Cardiac muscle cell (in vitro differentiated cells and primary cell): Measurements from ENCODE around the gene CRHR1. TPM values are rescaled to one million over a fixed set of nuclear protein-coding genes. Genes with fewer than 3 reads are reported as not detected.

ENCODE experiments used
- DNase-seq, 2 donors: peaks; one replicate each; pipeline versions ENCODE4 v3.0.0 to v3.0.0-alpha.2; 2010 to 2017; ENCODE audit warnings: low read depth in 1 of 2, low spot score in 1 of 2
- H3K27ac ChIP-seq: fragments of 200-600 bp; sonication (generic); 2 replicates; pipeline ENCODE4 v1.5.1; 2016
- H3K27me3 ChIP-seq: fragments of 200-600 bp; sonication (generic); 2 replicates; pipeline ENCODE4 v1.6.0; 2016; ENCODE audit warnings: control low read depth
- H3K36me3 ChIP-seq: fragments of 200-600 bp; sonication (generic); 2 replicates; pipeline ENCODE4 v1.5.1; 2016; ENCODE audit warnings: control low read depth
- H3K4me1 ChIP-seq: fragments of 200-600 bp; sonication (generic); 2 replicates; pipeline ENCODE4 v1.8.1; 2017; ENCODE audit warnings: low read depth, mild to moderate bottlenecking, mixed run types
- H3K4me3 ChIP-seq: fragments of 200-600 bp; sonication (generic); 2 replicates; pipeline ENCODE4 v1.5.1; 2016; ENCODE audit warnings: mild to moderate bottlenecking
- H3K9me3 ChIP-seq: fragments of 200-600 bp; sonication (generic); 2 replicates; pipeline ENCODE4 v1.5.1; 2017; ENCODE audit warnings: low read depth, mild to moderate bottlenecking, control low read depth
- polyA plus RNA-seq: library from polyadenylated mRNA; unstranded; fragments of >200 nt; fragmentation: Nextera tagmentation; extraction: Ambion mirVana; gene quantifications from 2 replicates; pipeline ENCODE4 v1.2.1, GENCODE V29; 2016
- total RNA-seq: library from RNA; depleted of rRNA; stranded (reverse); fragments of >200 nt; gene quantifications from 2 replicates; pipeline ENCODE4 v1.2.3, GENCODE V29; 2016
- TF ChIP-seq, protein P1 (sequence below): IDR thresholded peaks from 2 replicates; pipeline ENCODE4 v1.5.1; 2012; ENCODE audit warnings: low read depth, mild to moderate bottlenecking, low read length

Gene CRHR1
- total and polyA plus RNA-seq, 2 experiments from 2014 or later, result 0.86 TPM; not detected in 1

DNA sequence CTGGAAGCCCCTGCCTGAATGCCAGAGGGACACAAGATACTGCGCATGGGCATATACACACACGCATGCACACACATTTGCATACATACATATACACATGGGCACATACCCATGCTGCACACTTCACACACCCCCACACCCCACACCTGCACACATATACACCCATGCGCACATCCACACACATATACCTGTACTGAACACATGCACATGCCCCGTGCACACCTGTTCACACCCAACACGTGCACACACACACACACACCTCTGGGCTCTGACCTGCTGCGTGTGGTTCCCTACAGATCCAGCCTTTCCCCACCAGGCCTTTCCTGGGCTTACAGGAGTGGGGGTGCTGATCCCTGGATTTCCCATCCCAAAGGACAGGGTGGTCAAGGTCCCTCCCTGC lies 66.9 kb downstream of the CRHR1 start:
- H3K27ac ChIP-seq, result no peak overlapping the region
- H3K4me1 ChIP-seq, result no peaks in the 10 kb centered on the region
- TF ChIP-seq, protein P1, sequence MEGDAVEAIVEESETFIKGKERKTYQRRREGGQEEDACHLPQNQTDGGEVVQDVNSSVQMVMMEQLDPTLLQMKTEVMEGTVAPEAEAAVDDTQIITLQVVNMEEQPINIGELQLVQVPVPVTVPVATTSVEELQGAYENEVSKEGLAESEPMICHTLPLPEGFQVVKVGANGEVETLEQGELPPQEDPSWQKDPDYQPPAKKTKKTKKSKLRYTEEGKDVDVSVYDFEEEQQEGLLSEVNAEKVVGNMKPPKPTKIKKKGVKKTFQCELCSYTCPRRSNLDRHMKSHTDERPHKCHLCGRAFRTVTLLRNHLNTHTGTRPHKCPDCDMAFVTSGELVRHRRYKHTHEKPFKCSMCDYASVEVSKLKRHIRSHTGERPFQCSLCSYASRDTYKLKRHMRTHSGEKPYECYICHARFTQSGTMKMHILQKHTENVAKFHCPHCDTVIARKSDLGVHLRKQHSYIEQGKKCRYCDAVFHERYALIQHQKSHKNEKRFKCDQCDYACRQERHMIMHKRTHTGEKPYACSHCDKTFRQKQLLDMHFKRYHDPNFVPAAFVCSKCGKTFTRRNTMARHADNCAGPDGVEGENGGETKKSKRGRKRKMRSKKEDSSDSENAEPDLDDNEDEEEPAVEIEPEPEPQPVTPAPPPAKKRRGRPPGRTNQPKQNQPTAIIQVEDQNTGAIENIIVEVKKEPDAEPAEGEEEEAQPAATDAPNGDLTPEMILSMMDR, result no peak
- H3K9me3 ChIP-seq, result no peaks in the 10 kb centered on the region
- no peaks in the 10 kb centered on the region for H3K36me3 ChIP-seq
- no peak for DNase-seq
- no peak overlapping the region for H3K4me3 ChIP-seq
- no peaks in the 10 kb centered on the region for H3K27me3 ChIP-seq

DNA sequence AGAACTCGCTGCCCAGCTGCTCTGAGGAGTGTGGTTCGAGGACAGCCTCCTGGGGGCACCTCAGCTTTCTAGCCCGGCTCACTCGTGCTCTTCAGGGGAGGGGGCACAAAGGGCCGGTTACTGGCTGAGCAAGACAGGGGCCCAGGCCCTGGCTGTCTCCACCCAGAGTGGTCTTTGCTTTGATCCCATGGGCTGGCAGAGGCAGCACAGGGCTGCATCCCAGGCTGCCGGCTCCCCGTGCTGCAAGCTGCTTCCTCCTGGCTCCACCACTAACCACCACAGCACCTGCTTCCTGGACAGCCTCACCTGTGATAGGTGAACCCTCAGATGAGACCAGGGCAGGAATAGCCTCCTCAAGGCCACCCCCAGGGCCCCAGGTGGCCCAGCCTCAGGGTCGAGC lies 67.3 kb downstream of the CRHR1 start:
- Histone ChIP-seq H3K4me3 (no peak overlapping the region), H3K27ac (no peak overlapping the region), H3K27me3 (no peaks in the 10 kb centered on the region), H3K9me3 (no peaks in the 10 kb centered on the region), H3K4me1 (no peaks in the 10 kb centered on the region), H3K36me3 (no peaks in the 10 kb centered on the region)
- no peak for DNase-seq
- TF ChIP-seq, protein P1, result no peak

DNA sequence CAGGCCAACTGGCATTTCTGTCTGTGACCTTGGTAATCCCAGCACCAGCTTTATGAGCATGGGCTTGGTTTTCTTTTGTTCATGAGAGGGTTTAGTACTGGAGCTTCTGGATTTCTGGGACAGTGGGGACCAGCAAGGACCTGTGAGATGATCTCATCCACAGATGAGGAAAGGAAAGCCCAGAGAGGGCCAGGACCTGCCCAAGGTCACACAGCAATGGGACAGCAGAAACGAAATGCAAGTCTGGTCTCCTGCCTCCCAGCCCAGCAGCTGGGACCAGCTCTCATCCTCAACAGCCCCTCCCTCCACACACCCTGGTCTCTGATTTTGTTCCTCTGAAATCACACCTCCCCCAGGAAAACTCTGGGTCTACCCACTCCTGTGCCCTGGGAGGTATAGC lies 67.8 kb downstream of the CRHR1 start:
- Histone ChIP-seq H3K4me1 (no peaks in the 10 kb centered on the region), H3K9me3 (no peaks in the 10 kb centered on the region), H3K27ac (no peak overlapping the region), H3K36me3 (no peaks in the 10 kb centered on the region), H3K27me3 (no peaks in the 10 kb centered on the region), H3K4me3 (no peak overlapping the region)
- DNase-seq, result no peak
- TF ChIP-seq, protein P1, result no peak

DNA sequence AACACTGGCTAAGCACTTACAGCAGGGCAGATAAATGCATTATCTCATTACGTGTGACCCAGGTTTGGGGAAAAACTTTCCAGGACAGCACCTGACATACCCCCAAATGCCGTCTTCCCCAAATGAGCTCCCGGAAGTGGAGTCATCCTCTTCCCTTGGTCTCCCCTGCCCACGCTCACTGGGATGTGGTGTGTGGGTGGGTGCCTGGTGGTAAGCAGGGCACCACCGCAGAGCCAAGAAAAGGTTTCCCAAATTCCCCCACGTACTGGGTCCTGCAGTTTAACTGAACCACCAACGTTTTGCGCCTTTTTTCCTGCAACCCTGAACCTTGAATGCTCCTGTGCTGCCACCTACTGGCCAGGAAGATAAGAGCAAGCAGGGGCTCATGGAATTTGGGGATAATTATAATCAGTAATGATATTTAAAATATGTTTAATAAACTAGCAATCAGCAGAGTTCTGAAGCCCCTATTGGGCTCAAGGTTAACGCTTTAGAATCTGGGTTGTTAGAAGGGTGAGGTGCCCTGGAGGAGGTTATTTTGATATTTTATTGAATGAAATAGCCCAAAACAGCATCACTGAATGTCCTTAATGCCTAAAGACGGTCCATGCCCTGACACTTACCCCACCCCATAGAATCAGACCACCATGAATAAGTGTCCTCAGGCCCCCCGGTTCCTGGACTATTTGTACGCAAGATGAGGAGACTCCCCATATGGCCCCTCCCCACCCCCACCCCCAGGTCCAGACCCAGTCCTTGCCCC lies 68.6 kb downstream of the CRHR1 start:
- no peak overlapping the region for H3K27ac ChIP-seq
- H3K4me3 ChIP-seq, result no peak overlapping the region
- H3K27me3 ChIP-seq, result no peaks in the 10 kb centered on the region
- H3K9me3 ChIP-seq, result no peaks in the 10 kb centered on the region
- TF ChIP-seq, protein P1, result peak; percentile 92
- no peaks in the 10 kb centered on the region for H3K36me3 ChIP-seq
- no peaks in the 10 kb centered on the region for H3K4me1 ChIP-seq
- peak; percentile 69 to 78 for DNase-seq

DNA sequence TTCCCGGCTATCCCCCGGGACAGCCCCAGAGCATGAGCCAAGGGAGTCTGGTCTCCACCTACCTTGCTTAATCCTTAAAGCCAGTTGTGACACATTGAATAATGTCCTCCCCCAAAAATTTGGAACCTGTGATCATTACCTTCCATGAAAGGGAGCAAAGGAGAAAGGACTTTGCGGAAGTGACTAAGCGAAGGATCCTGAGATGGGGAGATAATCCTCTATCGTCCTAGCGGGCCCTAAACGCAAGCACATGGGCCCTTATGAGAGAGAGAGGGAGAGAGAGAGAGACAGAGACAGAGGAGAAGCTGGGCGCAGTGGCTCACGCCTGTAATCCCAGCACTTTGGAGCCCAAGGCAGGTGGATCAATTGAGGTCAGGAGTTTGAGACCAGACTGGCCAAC lies 70.1 kb downstream of the CRHR1 start:
- TF ChIP-seq, protein P1, result no peak
- no peak overlapping the region for H3K27ac ChIP-seq
- no peaks in the 10 kb centered on the region for H3K27me3 ChIP-seq
- no peaks in the 10 kb centered on the region for H3K36me3 ChIP-seq
- no peak overlapping the region for H3K4me3 ChIP-seq
- DNase-seq, result no peak
- no peaks in the 10 kb centered on the region for H3K9me3 ChIP-seq
- H3K4me1 ChIP-seq, result no peaks in the 10 kb centered on the region
